Right renal pelvis (tissue), 4 donors: ENCODE measurements around the gene HPGDS. TPM values are rescaled to one million over a fixed set of nuclear protein-coding genes. Genes with fewer than 3 reads are reported as not detected.
"Not testable (repeated sequence)": the region's sequence is repeated elsewhere in the genome, so short reads cannot be mapped to it uniquely, and the experiment has no call there.

Experiments
- DNase-seq, 4 donors: peaks; one replicate each; pipeline ENCODE4 v3.0.0-alpha.2; 2013; ENCODE audit warnings: low read depth in 4 of 4, low spot score in 3 of 4, missing footprints in 1 of 4
- polyA plus RNA-seq, 4 donors: library from polyadenylated mRNA; unstranded; fragments of 120-200 nt; gene quantifications; one replicate each; pipeline ENCODE4 v1.2.1, GENCODE V29; 2013; ENCODE audit not compliant: insufficient read length in 4 of 4

The HPGDS gene
- polyA plus RNA-seq, 4 donors, result 2.3 to 4.5 (median 3.8) TPM

DNA sequence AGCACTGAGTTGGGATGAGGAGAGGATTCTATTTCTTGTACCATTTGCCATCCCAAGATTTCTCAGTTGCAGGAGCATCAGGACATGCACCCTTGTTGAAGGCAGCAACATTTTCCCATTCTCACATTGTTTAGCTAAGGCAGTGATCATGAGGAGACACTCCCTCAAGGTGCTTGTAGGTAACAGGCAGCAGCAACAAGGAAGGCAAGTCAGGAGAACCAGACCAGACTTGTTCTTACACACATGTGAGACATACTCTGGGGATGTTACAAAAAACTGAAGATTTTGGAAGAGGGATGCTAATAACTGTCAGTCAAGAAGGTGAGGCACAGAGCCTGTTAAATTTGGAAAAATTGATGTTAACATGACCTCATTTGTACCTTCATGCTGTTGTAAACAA lies 15.5 kb upstream of the HPGDS start:
- DNase-seq, result no peak

DNA sequence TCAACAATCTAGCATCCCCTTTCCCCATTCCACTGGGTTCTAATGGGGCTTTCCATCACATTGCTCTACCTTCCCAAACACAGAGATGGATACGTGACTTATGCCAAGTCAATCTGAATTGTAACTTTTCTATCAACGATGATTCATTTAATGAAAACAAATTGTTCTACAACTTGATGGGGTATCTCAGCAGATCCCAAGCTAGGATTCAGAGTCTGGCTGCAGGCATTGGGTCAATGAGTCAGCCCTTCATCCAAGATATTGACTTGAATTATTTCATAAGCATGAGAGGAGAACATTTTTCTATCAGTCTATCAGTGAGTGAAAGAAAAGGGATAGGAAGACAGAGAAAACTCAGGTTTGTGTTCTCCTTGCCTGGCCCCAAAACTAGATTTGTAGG lies 15.0 kb upstream of the HPGDS start:
- DNase-seq, result no peak

DNA sequence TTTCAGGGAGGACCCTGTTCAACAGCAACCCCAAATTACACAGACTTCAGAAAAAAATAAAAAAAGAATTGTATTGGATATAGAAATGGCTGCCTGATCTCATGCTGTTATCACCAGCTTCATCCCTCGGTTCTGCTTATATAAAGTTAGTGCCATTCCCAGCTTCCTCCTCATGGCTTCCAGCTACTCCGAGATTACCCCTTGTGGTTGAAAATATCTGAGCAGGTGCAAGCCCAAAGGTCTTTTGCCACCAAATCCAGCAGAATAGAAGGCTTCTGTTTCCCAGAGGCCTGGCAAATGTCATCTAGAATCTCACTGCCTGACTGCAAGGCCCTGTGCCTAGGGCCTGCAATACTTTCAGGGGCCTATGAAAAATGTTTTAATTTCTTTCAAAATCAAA lies 13.8 kb upstream of the HPGDS start:
- no peak for DNase-seq

DNA sequence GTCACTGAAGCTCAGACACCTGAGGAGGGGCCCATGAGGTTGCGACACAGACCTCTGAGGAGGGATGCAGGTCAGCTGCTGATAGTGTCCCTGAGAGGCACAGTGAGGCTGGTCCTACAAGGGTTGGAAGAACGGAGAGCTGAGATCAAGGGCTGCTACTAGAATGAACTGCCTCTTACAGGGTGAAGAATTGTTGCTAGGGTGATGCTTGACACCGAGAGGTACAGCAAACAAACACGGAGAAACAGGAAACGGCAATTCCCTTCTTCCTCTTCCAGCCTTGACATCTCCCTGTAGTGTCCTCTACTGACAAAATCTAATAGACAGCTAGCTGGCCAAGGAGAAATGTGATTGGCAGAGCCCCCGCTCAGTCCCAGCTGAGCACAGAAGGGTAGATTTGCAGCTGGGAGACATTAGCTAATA lies 11.8 kb upstream of the HPGDS start:
- no peak for DNase-seq

DNA sequence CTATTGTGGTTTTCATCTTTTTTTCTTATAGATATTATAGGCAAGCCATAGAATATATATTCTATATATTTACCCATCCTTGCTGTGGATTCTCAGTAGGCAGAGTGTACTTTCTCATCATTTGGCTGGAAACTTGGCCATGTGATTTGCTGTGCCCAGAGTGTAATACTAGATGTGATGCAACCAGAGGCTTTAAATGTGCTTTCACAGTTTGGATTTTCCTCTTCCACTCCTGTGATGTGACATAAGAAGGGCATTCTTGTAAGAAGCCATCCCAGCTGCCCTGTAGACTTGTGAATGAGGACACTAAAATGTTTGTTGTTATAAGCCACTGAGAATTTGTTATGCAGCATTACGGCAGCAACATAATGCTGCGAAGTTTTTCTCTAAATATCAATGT lies 10.4 kb upstream of the HPGDS start:
- no peak for DNase-seq

DNA sequence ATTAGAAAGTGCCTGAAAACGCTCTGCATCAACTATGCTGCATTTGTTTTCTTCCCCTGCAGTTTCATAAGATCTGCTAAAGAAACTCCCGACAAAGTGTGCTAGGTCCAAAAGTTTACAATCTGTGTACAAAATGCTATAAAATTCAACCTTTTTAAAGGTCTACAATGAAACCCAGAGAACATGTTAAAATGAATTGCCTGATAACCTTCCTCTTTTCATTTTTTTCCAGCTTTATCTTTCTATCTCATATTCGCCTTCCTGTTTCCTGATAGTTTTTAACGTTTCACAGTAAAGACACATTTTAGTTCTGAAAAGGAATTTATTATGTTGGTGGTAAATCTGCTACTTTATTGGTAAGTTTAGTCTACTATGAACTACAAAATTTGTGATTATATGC lies 9.5 kb upstream of the HPGDS start:
- DNase-seq, result no peak

DNA sequence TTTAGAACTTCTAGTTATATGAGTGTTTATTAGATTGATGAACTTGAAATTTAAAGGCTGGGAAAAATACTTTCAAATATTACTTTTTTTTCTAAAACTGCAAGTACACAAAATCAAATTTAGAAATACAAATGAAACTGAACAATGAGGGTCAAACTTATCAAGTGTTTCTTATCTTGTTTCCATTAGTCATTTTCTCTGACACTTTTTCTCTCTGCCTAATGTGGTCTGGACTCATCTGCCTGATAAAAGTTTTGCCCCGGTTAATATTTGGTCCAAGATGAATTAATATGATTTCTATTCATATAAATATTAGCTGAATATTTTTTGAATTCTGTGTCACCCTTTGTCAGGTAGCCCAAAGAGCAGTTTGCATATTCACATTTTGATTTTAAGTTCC lies 8.7 kb upstream of the HPGDS start:
- DNase-seq, result no peak

DNA sequence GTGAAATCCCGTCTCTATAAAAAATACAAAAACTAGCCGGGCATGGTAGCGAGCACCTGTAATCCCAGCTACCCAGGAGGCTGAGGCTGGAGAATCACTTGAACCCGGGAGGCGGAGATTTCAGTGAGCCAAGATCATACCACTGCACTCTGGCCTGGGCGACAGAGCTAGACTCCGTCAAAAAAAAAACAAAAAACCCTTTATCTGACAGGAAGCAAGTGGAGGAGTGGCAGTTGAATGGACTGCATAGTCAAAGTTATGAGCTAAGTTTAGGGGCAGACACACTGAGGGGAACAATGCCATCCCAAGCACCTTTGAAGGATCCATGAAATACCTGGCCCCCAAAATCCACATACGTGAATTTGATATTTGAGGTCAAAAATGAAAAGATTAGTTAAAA lies 7.5 kb upstream of the HPGDS start:
- no peak for DNase-seq

DNA sequence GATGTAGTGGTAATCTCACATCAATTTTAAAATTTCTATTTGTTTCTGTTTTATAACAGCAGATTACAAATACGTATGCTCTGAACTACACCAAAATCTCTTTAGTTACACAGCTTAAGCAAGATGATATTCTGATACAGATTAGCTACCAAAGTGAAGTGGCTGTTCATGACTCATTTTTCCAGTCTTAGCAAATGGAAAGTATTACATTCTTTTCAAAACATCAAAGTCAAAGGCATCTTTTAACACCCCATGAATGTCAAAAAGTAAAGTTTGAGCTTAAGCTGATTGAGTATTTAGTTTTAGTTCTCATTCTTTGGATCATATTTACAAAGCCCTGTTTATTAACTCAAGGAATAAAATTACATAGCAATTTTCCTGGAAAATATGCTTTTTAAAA lies 6.6 kb upstream of the HPGDS start:
- no peak for DNase-seq

DNA sequence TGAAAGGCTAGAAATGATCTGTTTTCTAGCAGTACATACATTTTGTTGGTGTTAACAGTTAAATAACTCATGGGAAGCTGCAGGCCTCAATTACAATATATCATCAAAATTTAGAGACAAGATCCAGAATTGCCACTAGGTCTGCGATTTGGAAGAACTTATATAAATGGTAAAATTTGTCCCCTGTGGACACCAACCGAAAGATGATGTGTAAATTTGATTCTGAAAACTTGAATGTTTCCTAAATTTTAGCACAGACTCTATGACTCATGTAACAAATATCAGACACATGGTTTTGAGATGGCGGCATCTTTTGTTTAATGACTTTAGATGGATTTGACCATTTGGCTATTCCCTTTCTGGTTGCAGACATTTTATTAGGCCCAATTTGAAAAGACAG lies 6.0 kb upstream of the HPGDS start:
- no peak for DNase-seq

DNA sequence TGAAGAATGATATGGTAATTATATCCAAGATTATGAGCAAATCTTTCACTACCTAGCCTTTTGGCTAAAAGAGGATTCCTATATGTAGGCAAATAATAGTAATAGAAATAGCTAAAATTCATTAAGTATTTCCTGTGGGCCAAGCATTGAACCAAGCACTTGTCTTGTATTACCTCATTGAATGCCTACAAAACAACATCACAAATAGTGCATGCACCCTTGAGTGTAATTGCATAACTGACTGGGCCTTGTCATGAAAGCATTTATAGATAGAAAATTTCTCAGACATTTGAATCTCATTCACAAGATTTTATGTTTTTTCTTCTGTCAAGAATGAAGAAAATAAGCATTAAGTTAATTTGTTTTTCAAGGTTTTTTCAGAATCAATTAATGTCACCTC lies 3.9 kb upstream of the HPGDS start:
- DNase-seq, result no peak

DNA sequence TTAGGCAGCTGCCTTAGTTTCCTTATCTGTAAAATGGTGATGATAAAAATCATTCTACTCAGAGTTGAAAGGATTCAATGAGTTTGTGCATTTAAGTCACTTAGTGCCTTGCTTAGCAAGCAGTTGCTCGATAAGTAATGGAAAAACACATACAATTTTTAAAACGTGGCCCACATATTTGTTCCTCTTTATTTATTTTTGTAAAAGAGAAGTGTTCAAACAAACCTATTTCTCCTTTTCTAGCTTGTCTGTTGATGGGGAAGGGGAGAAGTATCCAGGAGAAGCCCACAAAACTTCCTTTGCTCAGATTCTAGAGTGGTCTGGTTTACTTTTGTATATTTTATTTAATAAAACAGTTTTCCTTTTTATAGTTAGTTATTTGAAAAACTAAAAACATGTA lies 3.3 kb upstream of the HPGDS start:
- no peak for DNase-seq

DNA sequence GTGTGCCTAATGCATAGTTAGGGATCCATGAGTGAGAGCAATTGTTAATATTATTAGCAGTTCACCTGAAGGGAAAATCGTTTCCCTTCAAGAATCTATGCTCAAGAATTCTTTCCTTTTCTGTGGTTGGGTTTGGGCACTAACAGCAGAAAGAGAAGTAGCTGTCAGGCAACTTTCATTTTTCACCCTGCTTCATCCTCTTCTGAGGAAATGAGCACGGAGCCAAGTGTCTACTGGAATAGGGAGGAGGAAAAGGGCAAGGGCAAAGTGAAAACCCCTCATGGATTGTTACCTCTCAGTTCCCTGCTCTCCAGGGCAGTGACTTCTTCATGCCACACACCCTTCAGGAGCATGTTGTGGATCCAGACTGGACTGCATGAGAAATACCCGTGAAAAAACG lies 2.6 kb upstream of the HPGDS start:
- DNase-seq, result no peak

DNA sequence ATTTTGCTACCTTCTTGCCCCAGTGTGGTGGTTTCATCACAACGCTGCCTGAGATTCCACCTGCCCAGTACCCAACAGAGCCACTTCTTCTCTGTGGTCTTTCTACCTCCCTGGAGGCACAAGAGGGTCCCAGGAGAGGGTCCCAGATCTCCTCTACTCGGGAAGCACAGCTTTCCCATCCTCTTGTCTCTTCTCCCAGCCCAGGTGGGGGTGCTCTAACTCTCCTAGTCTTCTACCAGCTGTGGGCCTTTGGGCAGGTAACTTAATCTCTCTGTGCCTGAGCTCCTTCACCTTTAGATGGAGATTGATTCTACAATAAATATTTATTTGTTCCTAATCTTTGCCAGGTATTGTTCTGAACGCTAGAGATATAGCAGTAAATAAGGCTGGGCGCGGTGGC lies 1.8 kb upstream of the HPGDS start:
- no peak for DNase-seq

DNA sequence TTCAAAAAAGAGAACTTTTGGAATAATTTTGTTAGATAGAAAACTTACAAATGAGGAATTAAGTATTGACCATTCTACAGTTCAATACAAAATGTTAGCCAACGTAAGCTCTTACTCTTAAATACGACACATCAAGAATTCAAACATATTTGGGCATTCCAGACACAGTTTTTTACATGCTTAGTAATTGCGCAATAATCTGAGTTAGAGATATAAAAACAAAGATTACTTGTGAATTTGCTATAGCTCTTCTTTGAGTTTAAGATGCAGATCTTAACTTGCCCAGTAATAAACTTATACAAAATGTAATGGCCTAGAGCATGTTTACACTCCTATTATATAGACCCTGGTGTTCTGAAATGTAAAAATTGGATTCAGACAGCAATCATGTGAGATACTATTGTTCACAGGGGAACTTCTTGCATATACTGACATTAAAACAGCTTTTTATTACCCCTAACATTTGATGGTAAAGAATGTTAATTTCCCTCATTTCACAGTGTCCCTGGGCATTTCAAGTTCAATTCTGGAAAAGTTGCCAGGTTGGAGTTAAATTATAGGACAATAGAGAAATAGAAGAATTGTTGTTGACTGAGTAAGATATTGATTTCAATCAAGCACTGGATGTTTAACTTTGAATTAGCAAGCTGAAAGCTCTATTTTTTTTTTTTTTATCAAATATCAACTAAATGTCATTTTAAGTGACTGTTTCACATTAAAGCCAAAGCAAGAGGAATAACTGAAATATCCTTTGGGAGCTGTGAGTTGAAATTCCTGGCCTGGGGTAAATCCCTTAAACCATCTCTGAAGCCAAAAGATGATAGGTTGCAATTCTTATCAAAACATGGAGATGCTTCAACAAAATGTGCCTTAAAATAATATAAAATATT lies 910 bp downstream of the HPGDS start:
- DNase-seq, result no peak

DNA sequence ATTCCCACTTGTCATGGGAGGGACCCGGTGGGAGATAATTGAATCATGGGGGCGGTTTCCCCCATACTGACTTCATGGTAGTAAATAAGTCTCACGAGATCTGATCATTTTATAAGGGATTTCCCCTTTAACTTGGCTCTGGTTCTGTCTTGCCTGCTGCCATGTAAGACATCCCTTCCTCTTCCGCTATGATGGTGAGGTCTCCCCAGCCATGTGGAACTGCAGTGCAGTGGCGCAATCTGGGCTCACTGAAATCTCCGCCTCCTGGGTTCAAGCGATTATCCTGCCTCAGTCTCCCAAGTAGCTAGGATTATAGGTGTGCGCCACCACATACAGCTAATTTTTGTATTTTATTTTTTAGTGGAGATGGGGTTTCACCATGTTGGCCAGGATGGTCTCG lies 2.9 kb downstream of the HPGDS start:
- no peak for DNase-seq

DNA sequence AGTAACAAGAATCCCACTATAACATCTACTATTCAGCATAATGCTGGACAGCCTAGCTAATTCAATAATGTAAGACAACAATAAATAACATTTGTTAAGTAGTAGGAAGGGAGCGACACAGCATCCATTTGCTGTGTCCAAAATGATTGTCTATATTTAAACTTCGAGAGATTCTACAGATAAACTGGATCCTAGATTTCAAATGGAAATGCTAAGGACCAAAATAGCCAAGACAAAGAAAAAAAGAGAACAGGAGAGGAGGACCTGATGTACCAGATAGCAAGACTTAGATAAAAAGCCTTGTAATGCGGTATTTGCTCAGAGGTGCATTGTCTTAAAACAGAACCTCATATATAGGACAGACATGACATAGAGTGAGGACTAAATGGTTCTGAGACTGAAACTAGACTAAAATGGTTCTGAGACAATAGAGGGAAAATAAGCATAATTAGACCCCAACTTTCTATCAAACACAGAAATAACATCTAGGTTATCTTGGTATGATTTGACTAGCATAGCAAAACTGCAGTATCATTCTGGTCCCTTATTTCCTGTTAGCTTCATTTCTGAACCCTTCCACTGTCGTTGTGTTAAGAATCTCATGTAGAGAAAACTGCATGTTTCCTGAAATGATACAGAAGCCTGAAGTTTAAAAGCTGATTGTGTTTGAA lies 3.8 kb downstream of the HPGDS start:
- no peak for DNase-seq

DNA sequence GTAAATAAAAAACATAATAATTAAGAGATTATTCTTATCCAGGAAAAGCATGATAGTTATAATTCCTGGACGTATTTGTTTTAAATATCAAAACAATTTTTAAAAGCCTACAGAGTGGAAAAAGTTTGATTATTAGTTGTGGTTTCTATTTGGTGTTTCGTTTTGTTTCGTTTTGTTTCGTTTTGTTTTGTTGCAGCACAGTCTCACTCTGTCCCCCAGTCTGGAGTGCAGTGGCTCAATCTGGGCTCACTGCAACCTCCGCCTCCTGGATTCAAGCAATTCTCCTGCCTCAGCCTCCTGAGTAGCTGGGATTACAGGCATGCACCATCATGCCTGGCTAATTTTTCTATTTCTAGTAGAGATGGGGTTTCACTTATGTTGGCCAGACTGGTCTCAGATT lies 5.8 kb downstream of the HPGDS start:
- DNase-seq, result not testable (repeated sequence)

DNA sequence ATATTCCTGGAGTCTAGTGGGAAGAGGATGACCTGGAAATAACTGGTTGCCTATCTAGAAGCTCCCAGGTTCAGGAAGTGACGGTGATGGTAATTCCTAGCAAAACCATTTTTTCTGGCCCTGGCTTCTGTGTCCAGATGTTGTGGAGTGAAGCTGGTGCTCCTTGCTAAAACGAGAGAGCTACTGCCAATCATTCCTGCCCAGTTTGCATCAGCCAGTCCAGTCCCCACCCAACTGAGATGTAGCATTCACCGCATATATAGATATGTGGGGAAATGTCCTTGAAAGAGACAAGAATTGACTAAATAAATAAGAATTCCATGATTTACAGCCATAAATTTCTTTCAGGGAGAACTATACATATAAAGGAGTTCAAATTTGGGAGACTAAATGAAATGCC lies 6.3 kb downstream of the HPGDS start:
- DNase-seq, result no peak

DNA sequence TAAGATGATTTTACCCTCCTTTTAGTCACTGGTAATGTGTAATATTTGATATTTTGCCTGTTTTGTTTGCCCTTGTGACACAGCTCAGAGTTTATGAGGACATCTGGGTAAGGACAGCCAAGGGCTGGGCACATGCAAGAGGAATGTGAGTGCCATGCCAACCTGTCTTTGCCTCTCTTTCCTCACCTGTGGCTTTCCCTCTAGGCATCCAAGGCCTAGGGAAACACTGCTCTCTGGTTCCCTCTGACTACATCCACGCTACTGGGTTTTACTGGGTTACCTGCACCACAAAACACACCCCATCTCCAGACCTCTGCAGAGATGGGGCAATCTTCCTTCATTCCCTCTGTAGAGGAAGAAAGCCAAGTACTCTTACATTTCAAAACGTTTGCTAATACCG lies 7.7 kb downstream of the HPGDS start:
- no peak for DNase-seq

DNA sequence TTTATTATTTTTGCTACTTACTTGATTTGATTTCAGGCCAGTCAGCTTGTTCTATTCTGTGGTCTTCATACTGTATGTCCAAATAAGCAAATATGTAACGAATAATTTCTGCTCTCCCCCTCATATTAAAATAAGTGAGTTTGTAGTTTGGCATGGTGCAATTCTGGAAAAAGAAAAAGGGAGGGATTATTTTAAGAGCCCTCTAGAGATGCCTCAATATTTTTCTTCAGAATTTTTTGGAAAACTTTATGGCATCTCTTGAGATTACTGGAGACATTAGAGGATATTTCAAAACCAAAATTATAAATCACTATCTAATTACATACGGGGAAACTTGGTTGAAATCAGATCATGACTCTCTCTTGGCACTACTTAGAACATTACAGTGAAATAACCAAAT lies 8.2 kb downstream of the HPGDS start:
- DNase-seq, result no peak

DNA sequence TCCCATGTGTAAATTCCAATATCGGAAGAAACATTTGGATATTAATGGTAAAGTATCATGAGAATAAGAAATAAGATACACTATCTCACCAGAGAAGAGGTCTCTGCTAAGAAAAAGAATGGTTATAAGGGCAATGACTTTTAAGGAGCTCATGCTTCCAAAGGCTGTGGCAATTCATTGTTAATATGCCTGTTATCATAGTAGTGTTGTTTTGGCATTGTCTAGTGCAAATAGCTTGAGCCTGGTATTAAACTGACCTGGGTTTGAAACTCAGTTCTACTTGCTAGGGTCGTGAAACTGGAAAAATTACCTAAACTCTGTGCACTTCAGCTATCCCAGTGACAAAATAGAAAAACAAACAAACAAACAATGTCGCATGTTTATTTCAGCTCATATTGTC lies 8.8 kb downstream of the HPGDS start:
- no peak for DNase-seq
